Astrocyte (in vitro differentiated cells and primary cell): ENCODE measurements around the gene BROX.

Experiments used
- CTCF ChIP-seq: IDR thresholded peaks from 2 replicates; pipeline ENCODE4 v1.5.1; 2011; ENCODE audit warnings: low read depth, mild to moderate bottlenecking, inconsistent platforms, low read length, moderate library complexity; ENCODE audit not compliant: insufficient read depth
- EZH2 ChIP-seq: IDR thresholded peaks from 2 replicates; pipeline ENCODE4 v1.6.1; 2012; ENCODE audit warnings: mild to moderate bottlenecking, low read length, inconsistent platforms; ENCODE audit not compliant: insufficient read depth

DNA sequence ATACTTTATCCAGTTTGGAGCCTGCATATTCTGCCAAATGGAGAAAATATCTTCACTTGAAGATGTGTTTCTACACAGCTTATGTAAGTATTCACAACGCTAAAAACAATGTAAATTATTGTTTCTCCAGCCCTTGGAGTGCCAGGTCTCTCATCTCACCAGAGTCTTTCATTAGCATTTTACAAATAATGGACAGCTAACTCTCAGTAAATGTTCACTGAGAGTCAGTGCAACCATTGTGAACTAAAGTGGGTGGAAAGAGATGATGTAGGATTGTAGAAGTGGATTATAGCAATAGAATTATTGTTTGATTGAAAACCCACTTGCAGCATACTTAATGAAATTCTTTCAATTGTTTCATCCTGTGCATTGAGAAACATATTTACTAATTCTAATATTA, 16.4 kb downstream of the BROX start:
- TF ChIP-seq EZH2, result no peak
- TF ChIP-seq CTCF, result no peak
